ENCODE results near the gene GPD1L. TPM values are rescaled to one million over a fixed set of nuclear protein-coding genes. Genes with fewer than 3 reads are reported as not detected.
"Not testable (repeated sequence)": the region's sequence is repeated elsewhere in the genome, so short reads cannot be mapped to it uniquely, and the experiment has no call there.

GPD1L gene
- total RNA-seq, result 1 to 10 TPM; 1.5 to 3.5 TPM
- polyA plus RNA-seq (2013, experiment 1 of 2), result 4.3 TPM
- 3.4 TPM for polyA plus RNA-seq (2013, experiment 2 of 2)
- long read RNA-seq, experiment 1, result 0 reads
- long read RNA-seq, experiment 2, partial matches to known transcripts, result 0 of 1 reads
- long read RNA-seq, experiment 2, other reads (novel, unspliced or antisense), result 1 of 1 reads
- long read RNA-seq, experiment 3, full-length matches to known transcripts, result 9 of 10 reads
- long read RNA-seq, experiment 3, partial matches to known transcripts, result 1 of 10 reads
- long read RNA-seq, experiment 3, other reads (novel, unspliced or antisense), result 0 of 10 reads
- long read RNA-seq, experiment 4, result 0 reads

- no peak for TF ChIP-seq CTCF (conservative IDR thresholded peaks at IDR 0.05)
- Histone ChIP-seq H3K9ac (ENCODE audit: extremely low read depth, low read length, poor library complexity, severe bottlenecking) (no peak within 1 kb of the TSS), H3K36me3 (ENCODE audit: control insufficient read depth, insufficient read depth, low read length) (no peaks in the 10 kb centered on the region), H3K9me3 (ENCODE audit: control insufficient read depth, low read length) (peaks cover 37% of the 10 kb centered on the region), H3K4me3 (ENCODE audit: low read length) (peak within 1 kb of the TSS; percentile 79), H3K27me3 (ENCODE audit: control insufficient read depth, insufficient read depth, low read length, poor library complexity, severe bottlenecking) (peaks cover 20% of the 10 kb centered on the region), H3K27ac (ENCODE audit: low read depth, low read length) (no peak within 1 kb of the TSS), H3K4me1 (ENCODE audit: control insufficient read depth, insufficient read depth, low read length) (no peaks in the 10 kb centered on the region)
- WGBS, 2 experiments (ENCODE audit: insufficient coverage in 1 of 2, insufficient read length in 1 of 2), result 6 to 22% methylated on average over 16 to 78 of the region's 78 CpGs
- Mint-ChIP-seq H3K27me3 (ENCODE audit: insufficient read depth) (peaks cover 31% of the 10 kb centered on the region), H3K4me1 (peaks cover 13% of the 10 kb centered on the region), H3K36me3 (ENCODE audit: low read depth) (peaks cover 3% of the 10 kb centered on the region), H3K4me3 (peak within 1 kb of the TSS; percentile 70), H3K27ac (no peak within 1 kb of the TSS), H3K9me3 (peaks cover 32% of the 10 kb centered on the region)
- DNase-seq, result peak; percentile 98
These were observed at the start of gene GPD1L for GRCh38 chr3:32106132-32106928. TSS of gene GPD1L (plus strand) at chr3:32106620. CDS start at chr3:32106712, 92 bp downstream.

- 92 to 100% methylated on average over 3 to 4 of the region's 4 CpGs for WGBS, 2 experiments (ENCODE audit: insufficient coverage in 1 of 2, insufficient read length in 1 of 2)
- H3K4me1 ChIP-seq (ENCODE audit: control insufficient read depth, insufficient read depth, low read length), result not testable (repeated sequence)
These were observed 48.0 kb upstream of the GPD1L start for GRCh38 chr3:32058465-32058864.

GRCh38 chr3:32062950-32063582 lies 43.4 kb upstream of the GPD1L start:
- no peaks in the 10 kb centered on the region for H3K4me1 Mint-ChIP-seq
- H3K27me3 ChIP-seq (ENCODE audit: control insufficient read depth, insufficient read depth, low read length, poor library complexity, severe bottlenecking), result no peaks in the 10 kb centered on the region
- no peak for TF ChIP-seq CTCF (conservative IDR thresholded peaks at IDR 0.05)
- H3K27ac Mint-ChIP-seq, result no peak overlapping the region
- H3K27ac ChIP-seq (ENCODE audit: low read depth, low read length), result no peak overlapping the region
- H3K4me3 Mint-ChIP-seq, result no peak overlapping the region
- WGBS, 2 experiments (ENCODE audit: insufficient coverage in 1 of 2, insufficient read length in 1 of 2), result no CpG with 5 or more reads among the region's 4 CpGs
- H3K4me3 ChIP-seq (ENCODE audit: low read length), result no peak overlapping the region
- no peaks in the 10 kb centered on the region for H3K27me3 Mint-ChIP-seq (ENCODE audit: insufficient read depth)
- H3K9ac ChIP-seq (ENCODE audit: extremely low read depth, low read length, poor library complexity, severe bottlenecking), result no peak overlapping the region
- no peaks in the 10 kb centered on the region for H3K9me3 ChIP-seq (ENCODE audit: control insufficient read depth, low read length)
- no peaks in the 10 kb centered on the region for H3K4me1 ChIP-seq (ENCODE audit: control insufficient read depth, insufficient read depth, low read length)
- H3K36me3 Mint-ChIP-seq (ENCODE audit: low read depth), result no peaks in the 10 kb centered on the region
- peaks cover 10% of the 10 kb centered on the region for H3K9me3 Mint-ChIP-seq
- DNase-seq, result no peak
- H3K36me3 ChIP-seq (ENCODE audit: control insufficient read depth, insufficient read depth, low read length), result no peaks in the 10 kb centered on the region

More at GRCh38 chr3:32058465-32058864, 48.0 kb upstream of the GPD1L start:
- not testable (repeated sequence) for H3K36me3 ChIP-seq (ENCODE audit: control insufficient read depth, insufficient read depth, low read length); H3K27ac Mint-ChIP-seq; H3K27me3 ChIP-seq (ENCODE audit: control insufficient read depth, insufficient read depth, low read length, poor library complexity, severe bottlenecking); H3K9me3 ChIP-seq (ENCODE audit: control insufficient read depth, low read length); H3K4me3 Mint-ChIP-seq; DNase-seq; H3K9me3 Mint-ChIP-seq; H3K27me3 Mint-ChIP-seq (ENCODE audit: insufficient read depth); H3K4me3 ChIP-seq (ENCODE audit: low read length); H3K4me1 Mint-ChIP-seq; H3K27ac ChIP-seq (ENCODE audit: low read depth, low read length); H3K36me3 Mint-ChIP-seq (ENCODE audit: low read depth); H3K9ac ChIP-seq (ENCODE audit: extremely low read depth, low read length, poor library complexity, severe bottlenecking)
